RCC 7860 (cell line): ENCODE data around the gene ILK.

Source experiments
- DNase-seq: peaks from one replicate; pipeline ENCODE4 v3.0.0-alpha.2; 2015; ENCODE audit warnings: low spot score
- FAIRE-seq: peaks from 2 replicates; lab custom pipeline; 2012; peaks lifted over from hg19 to GRCh38; lab: Jason Lieb, UNC

The ILK gene

DNA sequence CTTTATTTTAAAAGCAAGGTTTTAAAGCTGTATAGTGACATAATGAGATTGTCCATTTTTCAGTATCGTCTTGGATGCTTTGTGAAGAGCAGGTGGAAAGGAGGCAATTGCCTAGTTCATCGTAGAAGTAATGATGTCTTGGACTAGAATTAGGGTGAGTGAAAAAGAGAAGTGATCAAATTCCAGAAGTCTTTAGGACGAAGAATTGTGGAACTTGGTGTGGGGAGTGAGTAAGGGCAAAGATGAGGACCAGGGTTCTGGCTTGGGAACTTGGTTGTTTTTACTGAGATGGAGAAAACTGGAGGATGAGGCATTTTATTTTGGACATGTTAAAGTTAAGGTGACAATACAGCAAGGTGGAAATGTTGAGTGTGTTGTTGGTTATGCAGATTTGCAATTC lies 1.2 kb downstream of the ILK start:
- FAIRE-seq (no peak), DNase-seq (no peak)

DNA sequence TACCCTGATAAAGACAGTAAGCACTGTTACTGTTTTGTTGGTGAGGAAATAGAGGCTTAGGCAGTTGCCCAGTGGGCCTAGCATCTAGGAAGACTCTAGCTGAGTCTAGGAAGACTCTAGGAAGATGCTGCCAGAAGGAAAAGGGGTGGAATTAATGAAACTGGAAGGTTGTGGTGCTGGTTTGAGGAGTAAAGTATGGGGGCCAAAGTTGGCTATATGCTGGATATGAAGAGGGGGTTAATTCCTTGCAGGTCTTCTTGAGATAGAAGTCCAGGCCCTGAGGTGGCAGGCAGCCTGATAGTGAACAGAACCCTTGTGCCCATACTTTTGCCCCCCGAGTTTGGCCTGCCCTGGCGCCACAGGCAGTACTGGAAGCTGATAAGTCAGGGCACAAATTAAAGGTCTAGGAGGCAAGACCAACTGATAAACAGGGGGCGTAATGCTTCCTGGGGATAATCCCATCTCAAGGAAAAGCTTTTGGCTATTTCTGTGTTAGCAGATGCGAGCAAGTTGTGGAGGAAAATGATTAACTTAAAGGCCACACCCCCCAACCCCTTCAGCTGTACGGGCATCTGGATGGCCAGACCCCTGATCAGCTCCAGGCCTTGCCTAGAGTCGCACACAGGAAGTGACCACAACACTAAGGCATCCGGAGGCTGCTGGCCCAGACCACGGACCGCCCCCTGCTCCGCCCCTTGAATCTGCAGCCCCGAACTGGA lies 3.1 kb downstream of the ILK start:
- FAIRE-seq, result peak; percentile 85
- peak; percentile 90 for DNase-seq

DNA sequence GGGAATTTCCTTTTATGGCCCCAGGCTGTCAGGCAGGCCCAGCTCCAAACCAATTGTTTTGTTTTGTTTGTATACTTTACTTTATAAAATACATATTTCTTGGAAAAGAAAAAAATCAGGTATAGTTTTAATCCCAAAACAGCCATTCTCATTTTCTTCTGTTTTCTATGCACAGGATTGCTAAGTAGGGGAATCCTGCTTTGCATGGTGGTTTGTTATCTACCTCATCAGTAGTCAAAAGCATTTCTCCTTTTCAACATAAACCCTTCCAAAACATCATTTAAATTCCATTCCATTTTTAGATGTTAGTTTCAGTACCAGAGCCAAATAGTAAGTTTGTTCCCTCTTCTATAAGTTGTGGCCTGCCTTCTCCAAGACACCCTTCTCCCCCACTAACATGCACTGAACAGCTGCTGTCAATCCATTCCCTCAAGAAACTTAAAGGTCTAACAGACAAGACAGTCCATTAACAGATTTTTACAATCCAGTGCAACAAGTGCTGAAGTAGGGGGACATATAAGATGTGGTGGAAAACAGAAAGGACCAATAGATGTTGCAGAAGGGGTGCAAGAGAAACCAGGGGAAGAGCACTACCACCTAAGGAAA lies 3.7 kb downstream of the ILK start:
- FAIRE-seq (no peak), DNase-seq (no peak)

DNA sequence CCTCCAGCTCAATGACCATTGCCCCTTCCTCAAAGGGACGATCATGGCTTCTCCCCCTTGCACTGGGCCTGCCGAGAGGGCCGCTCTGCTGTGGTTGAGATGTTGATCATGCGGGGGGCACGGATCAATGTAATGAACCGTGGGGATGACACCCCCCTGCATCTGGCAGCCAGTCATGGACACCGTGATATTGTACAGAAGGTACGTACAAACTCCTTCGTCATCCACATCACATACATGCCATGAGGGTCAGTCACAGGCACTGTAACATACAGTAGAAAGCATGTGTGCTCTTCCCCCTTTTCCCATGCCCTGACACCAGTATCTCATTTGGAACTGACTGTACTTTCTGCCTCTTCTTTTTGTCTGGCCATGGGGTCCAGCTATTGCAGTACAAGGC lies 4.4 kb downstream of the ILK start:
- FAIRE-seq (no peak), DNase-seq (no peak)

DNA sequence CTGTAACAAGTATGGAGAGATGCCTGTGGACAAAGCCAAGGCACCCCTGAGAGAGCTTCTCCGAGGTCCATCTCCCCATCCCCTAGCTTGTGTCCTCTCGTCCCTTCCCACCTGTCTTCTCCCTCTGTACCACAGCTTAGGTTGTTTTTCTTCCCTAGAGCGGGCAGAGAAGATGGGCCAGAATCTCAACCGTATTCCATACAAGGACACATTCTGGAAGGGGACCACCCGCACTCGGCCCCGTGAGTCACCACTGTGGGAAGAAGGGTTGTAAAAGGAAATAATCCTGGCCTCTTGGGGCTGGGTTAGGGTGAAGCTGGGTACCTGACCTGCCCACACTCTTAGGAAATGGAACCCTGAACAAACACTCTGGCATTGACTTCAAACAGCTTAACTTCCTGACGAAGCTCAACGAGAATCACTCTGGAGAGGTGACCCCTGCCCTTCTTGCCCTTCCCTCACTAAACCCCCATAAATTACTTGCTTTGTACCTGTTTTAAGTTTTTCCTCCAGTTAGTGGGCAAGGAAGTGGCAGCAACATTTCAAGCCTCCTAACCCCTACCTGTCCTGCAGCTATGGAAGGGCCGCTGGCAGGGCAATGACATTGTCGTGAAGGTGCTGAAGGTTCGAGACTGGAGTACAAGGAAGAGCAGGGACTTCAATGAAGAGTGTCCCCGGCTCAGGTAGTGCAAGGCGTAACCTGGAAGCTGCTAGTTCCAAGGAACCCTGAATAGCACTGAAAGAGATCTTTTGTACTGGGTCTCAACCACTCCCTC lies 5.3 kb downstream of the ILK start:
- DNase-seq (no peak), FAIRE-seq (no peak)

DNA sequence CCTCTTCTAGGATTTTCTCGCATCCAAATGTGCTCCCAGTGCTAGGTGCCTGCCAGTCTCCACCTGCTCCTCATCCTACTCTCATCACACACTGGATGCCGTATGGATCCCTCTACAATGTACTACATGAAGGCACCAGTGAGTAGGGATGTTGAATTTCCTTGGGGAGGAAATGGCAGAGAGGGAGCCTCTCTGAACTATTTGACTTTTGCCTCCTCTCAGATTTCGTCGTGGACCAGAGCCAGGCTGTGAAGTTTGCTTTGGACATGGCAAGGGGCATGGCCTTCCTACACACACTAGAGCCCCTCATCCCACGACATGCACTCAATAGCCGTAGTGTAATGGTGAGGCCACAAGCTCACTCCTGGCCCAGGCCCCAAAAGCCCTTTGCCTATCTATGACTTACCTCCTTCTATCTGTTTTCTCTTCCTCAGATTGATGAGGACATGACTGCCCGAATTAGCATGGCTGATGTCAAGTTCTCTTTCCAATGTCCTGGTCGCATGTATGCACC lies 6.0 kb downstream of the ILK start:
- no peak for FAIRE-seq
- no peak for DNase-seq

DNA sequence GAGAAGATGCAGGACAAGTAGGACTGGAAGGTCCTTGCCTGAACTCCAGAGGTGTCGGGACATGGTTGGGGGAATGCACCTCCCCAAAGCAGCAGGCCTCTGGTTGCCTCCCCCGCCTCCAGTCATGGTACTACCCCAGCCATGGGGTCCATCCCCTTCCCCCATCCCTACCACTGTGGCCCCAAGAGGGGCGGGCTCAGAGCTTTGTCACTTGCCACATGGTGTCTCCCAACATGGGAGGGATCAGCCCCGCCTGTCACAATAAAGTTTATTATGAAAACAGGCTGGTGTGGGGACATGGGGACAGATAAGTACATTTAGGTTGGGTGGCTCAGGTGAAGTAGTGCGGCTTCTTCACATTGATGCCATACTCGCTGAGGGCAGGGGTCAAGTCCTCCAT lies 7.0 kb downstream of the ILK start:
- DNase-seq (no peak), FAIRE-seq (no peak)

DNA sequence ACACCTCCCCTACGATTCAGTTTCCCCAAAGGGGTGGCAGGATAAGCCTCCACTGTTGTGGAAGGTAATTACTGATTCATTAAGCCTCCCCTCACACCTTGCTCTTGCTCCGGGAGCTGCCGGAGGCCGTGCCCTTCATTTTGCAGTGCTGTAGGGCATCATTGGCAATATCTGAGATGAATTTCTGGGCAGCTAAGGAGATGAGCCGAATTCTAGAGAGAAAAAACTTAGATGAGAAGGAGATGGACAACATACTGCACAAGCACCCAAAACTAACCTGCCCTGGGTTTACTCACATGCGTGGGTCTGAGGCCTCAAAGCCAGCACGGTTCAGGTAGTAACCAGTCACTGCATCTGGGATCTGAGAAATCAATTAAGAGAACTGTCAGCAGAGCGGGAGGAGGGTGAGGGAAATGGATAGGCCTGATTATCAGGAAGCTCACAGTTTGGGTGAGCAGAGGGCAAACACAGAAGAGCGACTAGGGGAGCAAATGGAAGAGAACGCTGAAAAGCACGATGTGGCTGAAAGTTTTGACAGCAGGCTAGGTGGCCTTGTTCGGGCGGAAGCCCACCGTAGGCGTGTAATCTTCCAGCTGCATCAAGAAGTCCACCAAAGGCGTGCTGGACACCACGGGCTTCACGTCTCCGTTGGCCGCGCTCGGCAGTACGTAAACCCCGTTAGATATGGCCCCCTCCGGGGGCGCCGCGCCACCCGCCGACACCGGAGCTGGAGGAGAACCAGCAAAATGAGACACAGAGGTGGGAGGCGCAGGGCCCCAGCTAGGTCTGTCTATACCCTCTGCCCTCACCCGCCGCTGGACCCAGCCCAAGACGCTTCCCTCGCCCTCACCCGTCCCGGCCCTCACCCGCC lies 7.8 kb downstream of the ILK start:
- FAIRE-seq (no peak), DNase-seq (no peak)

DNA sequence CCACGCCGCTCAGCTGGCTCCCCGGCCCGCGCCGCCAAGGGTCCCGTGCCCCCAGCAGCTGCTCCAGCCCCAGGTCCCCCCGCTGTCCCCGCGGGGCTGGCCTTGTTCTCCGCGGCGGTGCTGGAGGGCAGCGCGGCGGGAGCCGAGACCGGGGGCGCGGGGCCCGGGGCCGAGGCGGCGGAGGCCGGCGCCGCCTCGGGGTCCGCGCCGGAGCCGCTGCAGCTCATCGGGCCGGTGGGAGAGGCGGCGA lies 8.3 kb downstream of the ILK start:
- FAIRE-seq, result no peak

DNA sequence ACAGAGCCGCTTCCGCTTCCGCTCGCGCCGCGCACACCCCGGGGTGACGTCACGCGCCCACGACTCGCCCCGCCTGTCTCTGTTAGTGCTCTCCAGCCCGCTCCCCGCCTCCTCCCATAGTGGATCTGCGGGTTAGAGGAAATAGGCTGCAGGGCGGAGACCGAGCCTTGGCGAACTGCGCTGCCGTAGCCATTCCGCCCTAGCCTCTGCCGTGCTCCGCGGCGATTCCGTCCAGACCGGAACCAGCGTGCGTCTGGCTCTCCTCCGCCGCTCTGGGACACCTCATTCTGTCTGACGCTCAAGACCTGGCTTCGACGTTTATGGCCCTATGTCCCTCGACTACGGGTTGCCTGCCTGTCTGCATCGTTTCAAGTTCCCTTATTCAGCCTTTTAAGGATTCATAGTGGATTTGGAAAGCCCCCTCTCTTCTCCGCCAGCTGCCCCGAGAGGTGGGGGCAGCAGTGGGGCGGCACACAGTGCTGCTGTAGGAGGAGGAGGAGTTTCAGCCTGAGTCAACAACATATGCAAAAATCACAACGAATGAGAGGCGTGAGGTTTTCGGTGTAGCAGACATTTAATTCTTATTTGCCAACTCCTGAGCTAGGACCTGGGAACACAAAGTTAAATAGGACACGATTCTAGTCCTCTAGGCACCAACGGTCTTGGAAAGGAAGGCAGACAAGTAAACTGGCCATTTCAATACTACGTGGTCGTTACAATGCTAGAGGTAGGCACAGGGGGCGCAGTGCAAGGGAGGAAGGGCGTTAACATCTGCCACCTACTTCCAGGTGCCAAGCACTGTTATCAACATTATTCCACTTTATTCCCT lies 8.9 kb downstream of the ILK start, which contains the start of gene TAF10:
Gene TAF10, minus strand, starts transcription at position 4 of the 829 bp plus-strand sequence. CDS start 27 bp downstream, outside the sequence.
- FAIRE-seq (no peak), DNase-seq (peak; percentile 86)

More for the DNA sequence above, 8.3 kb downstream of the ILK start:
- no peak for DNase-seq

DNA sequence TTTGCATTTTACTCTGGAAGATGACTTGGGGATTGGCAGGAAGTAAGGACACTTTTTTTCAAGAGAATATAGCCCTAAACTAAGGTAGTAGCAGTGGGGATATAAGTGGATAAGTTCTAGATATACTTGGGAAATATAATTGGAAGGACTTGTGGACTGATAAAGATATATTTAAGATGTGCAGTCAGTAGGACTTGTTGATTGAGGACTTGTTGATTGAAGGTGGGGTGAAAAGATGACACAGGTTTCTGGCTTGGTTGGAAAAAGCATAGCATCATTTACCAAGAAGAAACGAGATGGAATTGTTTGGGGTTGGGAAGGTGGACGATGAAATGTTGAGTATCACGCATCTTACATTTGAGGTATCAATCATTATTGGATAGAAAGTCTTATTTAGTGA lies 9.9 kb downstream of the ILK start:
- DNase-seq, result no peak
- no peak for FAIRE-seq

DNA sequence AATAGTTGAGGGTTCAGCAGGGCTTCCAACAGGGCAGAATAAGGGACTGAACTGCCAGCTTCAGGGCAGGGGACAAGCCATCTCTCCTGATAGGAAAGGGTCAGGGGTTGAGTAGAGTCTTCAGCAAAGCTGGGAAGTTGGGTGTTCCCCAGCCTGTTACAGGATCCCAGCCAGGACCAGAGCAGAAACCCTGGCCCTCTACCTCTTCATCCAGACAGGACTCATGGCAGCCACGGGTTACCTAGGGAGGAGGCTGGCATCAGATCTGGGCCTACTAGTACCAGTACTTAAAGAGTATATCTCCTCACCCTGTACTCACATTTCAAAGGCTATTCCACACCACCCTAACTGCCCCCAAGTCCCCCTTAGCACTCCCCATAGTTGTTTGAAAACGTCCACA lies 10.9 kb downstream of the ILK start:
- DNase-seq (no peak), FAIRE-seq (no peak)

DNA sequence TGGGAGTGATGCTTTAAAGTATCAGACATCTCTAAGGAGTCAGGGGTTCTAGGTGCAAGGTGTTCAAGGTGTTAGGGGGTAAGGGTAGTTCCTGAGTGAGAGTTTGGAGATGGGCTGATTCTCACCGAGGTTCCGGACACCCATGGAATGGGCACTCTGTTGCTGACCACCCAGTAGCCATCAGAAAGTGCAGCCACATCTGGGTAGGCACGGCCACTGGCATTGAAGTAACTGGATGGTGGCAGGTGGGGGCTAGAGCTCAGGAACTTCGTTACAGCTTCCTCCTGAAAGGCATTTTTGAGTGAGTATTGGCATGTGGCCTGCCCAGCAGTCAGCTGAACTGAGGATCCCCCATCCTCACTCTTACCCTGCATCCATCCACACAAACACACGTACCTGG lies 11.5 kb downstream of the ILK start:
- no peak for DNase-seq

DNA sequence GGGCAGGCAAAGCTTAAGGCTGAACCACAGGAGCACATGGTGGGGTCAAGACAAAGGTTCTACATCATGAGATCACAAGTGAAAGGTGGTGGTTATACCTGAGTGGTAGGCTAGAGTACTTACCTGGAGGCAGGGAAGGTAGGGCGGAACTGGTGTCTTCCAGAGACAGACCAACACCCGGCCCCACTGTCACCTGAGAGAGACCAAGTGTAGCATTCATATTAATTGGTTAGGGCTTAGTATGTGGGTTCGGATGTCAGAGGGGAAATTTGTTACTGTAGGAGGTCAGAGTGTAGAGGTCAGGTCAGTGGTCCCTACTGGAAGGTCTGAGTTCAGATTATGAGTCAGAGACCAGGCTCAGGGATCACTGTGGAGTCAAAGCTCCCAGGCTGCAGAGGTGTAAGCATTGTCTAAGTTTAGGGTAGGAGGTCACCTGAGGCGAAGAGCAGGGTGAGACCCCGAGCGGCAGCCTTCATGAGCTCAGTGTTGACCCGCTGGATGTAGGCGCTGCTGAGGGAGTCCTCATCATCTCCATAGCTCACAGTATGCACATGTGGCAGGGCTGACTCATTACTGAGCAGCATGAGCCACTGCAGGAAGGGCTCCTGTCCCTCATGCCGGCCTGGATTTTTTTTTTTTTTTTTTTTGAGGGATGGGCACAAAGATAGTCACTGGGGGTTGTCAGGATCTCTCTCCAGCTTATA lies 12.5 kb downstream of the ILK start:
- DNase-seq (no peak), FAIRE-seq (no peak)

More for the DNA sequence above, 11.5 kb downstream of the ILK start:
- FAIRE-seq, result no peak

DNA sequence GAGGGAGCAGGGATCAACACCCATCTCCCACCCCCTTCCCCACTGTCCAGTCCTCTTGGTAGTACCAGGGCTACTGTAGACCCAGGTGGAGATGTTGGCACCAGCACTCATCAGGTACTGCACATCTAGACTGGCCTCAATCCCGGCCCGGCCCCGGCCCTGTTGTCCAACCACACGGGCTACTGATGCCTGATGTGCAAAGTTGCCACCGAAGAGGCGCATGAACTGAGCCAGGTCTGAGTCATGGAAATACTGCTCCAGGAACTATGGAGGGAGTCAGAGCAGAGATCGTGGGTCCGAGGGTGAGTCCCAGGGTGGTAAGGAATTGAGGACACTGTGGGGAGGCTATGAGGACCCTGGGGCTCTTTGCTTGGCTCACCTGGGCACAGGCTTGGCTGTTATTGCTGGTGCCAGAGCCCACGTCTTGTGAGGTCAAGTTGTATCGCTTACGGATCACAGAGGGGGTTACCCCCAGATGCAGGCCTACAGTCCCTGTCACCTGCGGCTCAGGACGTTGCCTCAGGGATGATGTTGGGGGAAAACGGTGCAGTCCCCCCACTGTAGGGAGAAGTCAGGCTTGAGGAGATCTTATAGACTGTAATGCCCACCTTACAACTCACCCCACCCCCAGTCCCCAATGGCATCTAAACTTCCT lies 13.1 kb downstream of the ILK start:
- DNase-seq, result no peak
- FAIRE-seq, result no peak

DNA sequence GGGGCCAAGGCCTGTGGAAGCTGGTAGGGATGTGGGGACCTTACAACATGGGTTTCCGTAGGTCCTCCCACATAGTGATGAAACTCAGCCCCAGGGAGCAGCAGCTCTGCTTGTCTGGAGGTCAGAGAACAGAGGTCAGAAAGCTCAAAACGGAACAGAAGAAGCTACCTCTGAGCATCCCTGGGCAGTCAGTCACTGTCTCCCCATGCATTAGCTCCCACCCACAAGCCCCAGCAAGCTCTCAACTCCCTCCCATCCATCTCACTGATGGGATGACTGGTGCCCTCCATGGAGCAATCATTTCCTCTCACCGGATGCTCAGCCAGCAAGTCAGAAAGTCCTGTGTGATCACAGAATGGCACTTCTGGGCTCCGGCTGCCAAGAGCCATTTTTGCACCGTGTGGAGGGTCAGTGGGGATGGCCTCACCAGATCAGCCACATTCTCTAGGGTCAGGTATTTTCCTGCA lies 13.8 kb downstream of the ILK start:
- FAIRE-seq, result no peak

DNA sequence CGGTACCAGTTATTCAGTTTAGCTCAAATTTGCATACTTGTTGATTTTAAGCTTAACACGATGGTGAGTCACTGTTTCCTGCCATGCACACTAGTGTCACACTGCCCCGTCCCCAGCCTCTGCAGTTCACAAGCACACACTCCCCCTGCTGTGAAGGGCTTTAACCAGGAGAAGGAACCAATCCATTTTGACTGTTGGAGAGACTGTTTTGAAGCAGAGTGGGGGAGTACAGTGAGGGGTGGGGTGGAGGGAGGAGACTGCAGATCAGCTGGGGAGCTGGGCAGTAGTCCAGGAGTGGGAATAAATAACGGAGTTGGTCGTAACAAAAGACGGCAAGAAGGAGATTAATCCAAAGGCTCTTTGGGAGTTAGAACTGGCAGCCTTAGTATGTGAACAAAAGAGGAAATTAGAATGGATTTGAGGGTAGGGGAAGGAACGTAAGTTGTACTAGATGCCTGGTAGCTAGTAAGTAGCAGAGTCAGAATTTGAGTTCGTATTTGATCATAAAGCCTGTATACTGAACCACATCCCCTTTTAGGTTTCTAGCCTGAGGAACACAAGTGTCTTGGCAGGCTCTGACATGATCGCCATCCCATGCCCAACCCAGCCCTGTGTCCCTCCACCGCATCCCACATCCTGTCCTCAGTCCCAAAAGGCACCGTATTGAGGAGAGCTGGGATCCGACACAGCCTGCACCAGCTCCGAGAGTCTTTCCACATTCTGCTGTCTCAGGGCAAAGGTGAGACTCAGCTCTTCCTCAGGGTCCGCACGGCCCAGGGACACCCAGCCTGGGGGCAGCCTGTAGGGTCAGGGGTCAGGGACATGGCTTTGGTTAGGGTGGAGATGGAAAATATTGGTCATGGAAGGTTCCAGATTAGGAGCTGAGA lies 14.8 kb downstream of the ILK start:
- DNase-seq, result peak; percentile 39
- no peak for FAIRE-seq

More for the DNA sequence above, 13.8 kb downstream of the ILK start:
- DNase-seq, result no peak
